SK-N-SH (cell line): ENCODE measurements around the gene BRSK1. TPM values are rescaled to one million over a fixed set of nuclear protein-coding genes. Genes with fewer than 3 reads are reported as not detected.

Source experiments
- CTCF ChIA-PET: fragments of 300-600, 350-600 bp; formaldehyde crosslinking; extraction: SDS; loops from one replicate; lab custom pipeline; 2021; lab: Yijun Ruan, JAX
- POLR2A ChIA-PET: fragments of 350-600 bp; sonication (Branson Sonifier 250); formaldehyde crosslinking; extraction: SDS; loops from one replicate; lab custom pipeline; 2020; ENCODE audit warnings: antibody characterized with exemption, inconsistent platforms; lab: Yijun Ruan, JAX
- DNase-seq: peaks from one replicate; pipeline ENCODE4 v3.0.0; 2012
- H2AFZ ChIP-seq: fragments of 200-600 bp; sonication (generic); 2 replicates; pipeline ENCODE4 v1.8.1; 2016; ENCODE audit warnings: antibody characterized with exemption, mild to moderate bottlenecking, low read depth
- H3F3A ChIP-seq: fragments of 200-600 bp; sonication (generic); replicated peaks from 2 replicates; pipeline ENCODE3; 2016; ENCODE audit warnings: antibody characterized with exemption, mild to moderate bottlenecking; ENCODE audit not compliant: insufficient read depth
- H3K27ac ChIP-seq, 2 experiments: fragments of 200-500 bp in 1 of 2; fragments of 200-600 bp in 1 of 2; sonication (Bioruptor generic) in 1 of 2; sonication (generic), shearing (Covaris generic) in 1 of 2; 2 replicates each; pipeline versions ENCODE4 v1.5.1 to v1.6.1; 2014 to 2016; ENCODE audit warnings: low read depth in 2 of 2, inconsistent platforms in 1 of 2, low read length in 1 of 2, mild to moderate bottlenecking in 1 of 2, mixed read lengths in 1 of 2
- H3K27me3 ChIP-seq: fragments of 200-600 bp; sonication (generic), shearing (Covaris generic); 2 replicates; pipeline ENCODE4 v1.6.1; 2016; ENCODE audit warnings: mixed run types; ENCODE audit not compliant: insufficient read depth
- H3K36me3 ChIP-seq, 2 experiments: fragments of 200-500 bp in 1 of 2; fragments of 200-600 bp in 1 of 2; sonication (Bioruptor generic) in 1 of 2; sonication (generic) in 1 of 2; replicated peaks in 1 of 2; 2 replicates each; pipeline versions ENCODE3 to v1.5.1; 2014 to 2016; ENCODE audit warnings: low read length in 1 of 2, mild to moderate bottlenecking in 1 of 2; ENCODE audit not compliant: insufficient read depth in 2 of 2, control insufficient read depth in 1 of 2
- H3K4me1 ChIP-seq, 2 experiments: fragments of 200-500 bp in 1 of 2; fragments of 200-600 bp in 1 of 2; sonication (Bioruptor generic) in 1 of 2; sonication (generic), shearing (Covaris generic) in 1 of 2; 2 replicates each; pipeline versions ENCODE4 v1.5.1 to v1.6.1; 2014 to 2016; ENCODE audit warnings: low read depth in 1 of 2, low read length in 1 of 2, mixed run types in 1 of 2; ENCODE audit not compliant: insufficient read depth in 2 of 2, control insufficient read depth in 1 of 2
- H3K4me2 ChIP-seq: fragments of 200-600 bp; sonication (generic), shearing (Covaris generic); 2 replicates; pipeline ENCODE4 v1.6.1; 2017; ENCODE audit warnings: mixed run types
- H3K4me3 ChIP-seq, 2 experiments: fragments of 200-500 bp in 1 of 2; fragments of 200-600 bp in 1 of 2; sonication (Bioruptor generic) in 1 of 2; sonication (generic), shearing (Covaris generic) in 1 of 2; 2 replicates each; pipeline versions ENCODE4 v1.5.1 to v1.8.1; 2014 to 2016; ENCODE audit warnings: low read depth in 2 of 2, inconsistent platforms in 1 of 2, low read length in 1 of 2, mild to moderate bottlenecking in 1 of 2, mixed read lengths in 1 of 2, moderate library complexity in 1 of 2
- H3K79me2 ChIP-seq: fragments of 200-600 bp; sonication (generic); 2 replicates; pipeline ENCODE4 v1.8.1; 2017; ENCODE audit warnings: mild to moderate bottlenecking; ENCODE audit not compliant: insufficient read depth
- H3K9ac ChIP-seq: fragments of 200-600 bp; sonication (generic); 2 replicates; pipeline ENCODE4 v1.6.1; 2017; ENCODE audit warnings: mixed run types
- H3K9me2 ChIP-seq: fragments of 200-600 bp; sonication (generic); 2 replicates; pipeline ENCODE4 v1.6.1; 2017; ENCODE audit warnings: mixed run types
- H3K9me3 ChIP-seq: fragments of 200-600 bp; sonication (generic); 2 replicates; pipeline ENCODE4 v1.6.1; 2017; ENCODE audit warnings: mixed run types, mild to moderate bottlenecking, moderate library complexity
- H4K20me1 ChIP-seq: fragments of 200-600 bp; sonication (generic); 2 replicates; pipeline ENCODE4 v1.6.1; 2017; ENCODE audit warnings: mild to moderate bottlenecking, mixed run types; ENCODE audit not compliant: insufficient read depth
- CHD2 ChIP-seq: fragments of 150-350 bp; IDR thresholded peaks from 2 replicates; pipeline ENCODE4 v1.6.1; 2018; ENCODE audit warnings: low read length; ENCODE audit not compliant: partially characterized antibody
- EZH2phosphoT487 ChIP-seq: fragments of 200-600 bp; sonication (generic); IDR thresholded peaks from 2 replicates; pipeline ENCODE4 v1.6.1; 2017; ENCODE audit warnings: low read depth, mixed run types, mild to moderate bottlenecking, antibody characterized with exemption, moderate library complexity, borderline replicate concordance
- FOSL2 ChIP-seq: IDR thresholded peaks from 2 replicates; pipeline ENCODE4 v1.4.0; 2012; ENCODE audit warnings: low read depth, mild to moderate bottlenecking, moderate library complexity, borderline replicate concordance
- FOXJ3 ChIP-seq: sonication (generic); formaldehyde crosslinking; IDR thresholded peaks from 2 replicates; pipeline ENCODE4 v1.5.1; 2020; ENCODE audit warnings: mild to moderate bottlenecking, missing genetic modification reagents
- FOXM1 ChIP-seq: IDR thresholded peaks from 2 replicates; pipeline ENCODE4 v1.4.0; 2012; ENCODE audit warnings: low read depth, mild to moderate bottlenecking
- GABPA ChIP-seq: IDR thresholded peaks from 2 replicates; pipeline ENCODE4 v1.4.0; 2012; ENCODE audit warnings: low read depth, mild to moderate bottlenecking
- GATA2 ChIP-seq: sonication (generic); formaldehyde crosslinking; IDR thresholded peaks from 2 replicates; pipeline ENCODE4 v1.5.0; 2020; ENCODE audit warnings: mild to moderate bottlenecking, missing genetic modification reagents
- IRF3 ChIP-seq: fragments of 150-350 bp; IDR thresholded peaks from 2 replicates; pipeline ENCODE4 v1.6.1; 2016; ENCODE audit warnings: mild to moderate bottlenecking, low read depth, low read length
- JUND ChIP-seq: IDR thresholded peaks from 2 replicates; pipeline ENCODE4 v1.4.0; 2012
- MXI1 ChIP-seq: IDR thresholded peaks from 2 replicates; pipeline ENCODE4 v1.6.1; 2012; ENCODE audit warnings: mild to moderate bottlenecking, low read depth, low read length, improper control_type of control experiment
- NFIC ChIP-seq: IDR thresholded peaks from 2 replicates; pipeline ENCODE4 v1.4.0; 2012; ENCODE audit warnings: borderline replicate concordance
- NRF1 ChIP-seq: IDR thresholded peaks from 2 replicates; pipeline ENCODE4 v1.6.1; 2012; ENCODE audit warnings: low read depth, mild to moderate bottlenecking, low read length
- PBX3 ChIP-seq: IDR thresholded peaks from 2 replicates; pipeline ENCODE4; 2012
- POLR2AphosphoS5 ChIP-seq: IDR thresholded peaks from 2 replicates; pipeline ENCODE4 v1.6.1; 2012; ENCODE audit warnings: low read depth, low read length
- RAD21 ChIP-seq: IDR thresholded peaks from 2 replicates; pipeline ENCODE4 v1.6.1; 2012; ENCODE audit warnings: mild to moderate bottlenecking, low read length
- RXRA ChIP-seq: IDR thresholded peaks from 2 replicates; pipeline ENCODE4 v1.4.0; 2012; ENCODE audit warnings: low read depth, mild to moderate bottlenecking, borderline replicate concordance
- SIN3A ChIP-seq: IDR thresholded peaks from 2 replicates; pipeline ENCODE4 v1.6.1; 2012; ENCODE audit warnings: low read depth, mild to moderate bottlenecking, low read length, moderate library complexity, borderline replicate concordance
- SMC3 ChIP-seq: IDR thresholded peaks from 2 replicates; pipeline ENCODE4 v1.6.1; 2012; ENCODE audit warnings: low read depth, low read length, improper control_type of control experiment
- TAF1 ChIP-seq: IDR thresholded peaks from 2 replicates; pipeline ENCODE4 v1.6.1; 2012; ENCODE audit warnings: low read depth, mild to moderate bottlenecking, low read length, moderate library complexity, borderline replicate concordance
- USF1 ChIP-seq: IDR thresholded peaks from 2 replicates; pipeline ENCODE4 v1.4.0; 2012; ENCODE audit warnings: low read depth, borderline replicate concordance
- WGBS: methylation state at CpG from one replicate; pipeline ENCODE4 v1.1.6; 2017; ENCODE audit warnings: low lambda C conversion rate; 5-methylcytosine and 5-hydroxymethylcytosine counted together
- polyA plus RNA-seq, 3 experiments: library from polyadenylated mRNA; depleted of rRNA; stranded (reverse); fragments of >200 nt; gene quantifications; 2 replicates each; pipeline ENCODE4 v1.2.3, GENCODE V29; 2012

Gene BRSK1
- polyA plus RNA-seq, 1 of the 3 experiments (the other 2 are of a cell fraction) = 49.7 TPM

- no peaks in the 10 kb centered on the region for H3K9me2 ChIP-seq
- no peaks in the 10 kb centered on the region for H3K79me2 ChIP-seq
- CTCF ChIA-PET = interaction anchor here (1.3 kb wide), 2 partner anchors 46 to 156 kb away, joined by 4 read pairs; no protein-coding TSS in a partner anchor
- 94% methylated on average over 9 of the region's 10 CpGs for WGBS
- H3K4me2 ChIP-seq = no peak overlapping the region
- peaks cover 5% of the 10 kb centered on the region; the same call in 1 of the 2 replicates for H3K27me3 ChIP-seq
- no peak overlapping the region for H3K27ac ChIP-seq
- no peaks in the 10 kb centered on the region for H4K20me1 ChIP-seq
- no peak overlapping the region for H3K9ac ChIP-seq
- H3F3A ChIP-seq = peaks cover 6% of the 10 kb centered on the region
- no peak overlapping the region for H3K4me3 ChIP-seq
- peaks cover 0 to 4% of the 10 kb centered on the region in 2 experiments for H3K36me3 ChIP-seq
- no peak overlapping the region for H2AFZ ChIP-seq
- no peak for DNase-seq
- POLR2A ChIA-PET = interaction anchor here (1.5 kb wide), 1 partner anchor 60 kb away, joined by 3 read pairs; the partner anchor contains the start of gene UBE2S
- H3K9me3 ChIP-seq = no peaks in the 10 kb centered on the region
- no peak for TF ChIP-seq NRF1
- no peak for TF ChIP-seq SIN3A
- no peak for TF ChIP-seq RXRA
- no peak for TF ChIP-seq POLR2AphosphoS5
- no peak for TF ChIP-seq IRF3
- TF ChIP-seq PBX3 = no peak
- TF ChIP-seq RAD21 = no peak
- no peak for TF ChIP-seq MXI1
- TF ChIP-seq NFIC = no peak
- TF ChIP-seq USF1 = no peak
- no peak for TF ChIP-seq FOSL2
- no peak for TF ChIP-seq FOXM1
- H3K4me1 ChIP-seq = peaks cover 0 to 29% of the 10 kb centered on the region in 2 experiments; a peak in 1 of 4 replicates
Measured at GRCh38 chr19:55347442-55348009, 63.7 kb downstream of the BRSK1 start.

GRCh38 chr19:55348317-55349034 lies 64.7 kb downstream of the BRSK1 start:
- Histone ChIP-seq H3K4me3 (no peak overlapping the region), H3K79me2 (no peaks in the 10 kb centered on the region), H3K27ac (no peak overlapping the region), H3K9me2 (no peaks in the 10 kb centered on the region), H4K20me1 (no peaks in the 10 kb centered on the region), H2AFZ (no peak overlapping the region), H3K4me1 (peaks cover 0 to 28% of the 10 kb centered on the region in 2 experiments; a peak in 1 of 4 replicates), H3K9me3 (no peaks in the 10 kb centered on the region), H3K36me3 (no peaks in the 10 kb centered on the region), H3K27me3 (peaks cover 14% of the 10 kb centered on the region), H3F3A (peaks cover 6% of the 10 kb centered on the region), H3K4me2 (no peak overlapping the region), H3K9ac (no peak overlapping the region)
- TF ChIP-seq TAF1 = no peak
- TF ChIP-seq GATA2 (CRISPR knock-in tag) = no peak
- TF ChIP-seq SMC3 = no peak
- no peak for TF ChIP-seq JUND
- no peak for TF ChIP-seq SIN3A
- no peak for TF ChIP-seq EZH2phosphoT487
- no peak for TF ChIP-seq USF1
- no peak for TF ChIP-seq CHD2
- TF ChIP-seq PBX3 = no peak
- no peak for TF ChIP-seq MXI1
- no peak for TF ChIP-seq FOXJ3 (CRISPR knock-in tag)
- no peak for TF ChIP-seq GABPA
- no peak for TF ChIP-seq RAD21
- 93% methylated on average over 22 of the region's 22 CpGs for WGBS
- ChIA-PET CTCF (interaction anchor here (1.1 to 1.9 kb wide), 4 partner anchors 11 to 181 kb away, joined by 3 to 7 read pairs (median 3); no protein-coding TSS in a partner anchor), POLR2A (interaction anchor here (1.5 kb wide), 1 partner anchor 59 kb away, joined by 3 read pairs; the partner anchor contains the start of gene UBE2S)
- DNase-seq = no peak
